HPDE6-E6E7 (cell line): ENCODE data around the gene DCAF8L2.
A peak's percentile ranks its signal among the peaks of the same experiment; 100 is the strongest.
"Not testable (repeated sequence)": the region's sequence is repeated elsewhere in the genome, so short reads cannot be mapped to it uniquely, and the experiment has no call there.

Experiments used
- DNase-seq: peaks from one replicate; pipeline ENCODE4 v3.0.0; 2011; ENCODE audit warnings: missing footprints; ENCODE audit errors: extremely low spot score

The DCAF8L2 gene

GRCh38 chrX:27590044-27590443 lies at the start of gene DCAF8L2:
TSS of gene DCAF8L2 (plus strand) at chrX:27590344. CDS start at chrX:27746896, 156,552 bp downstream.
- DNase-seq: no peak

- not testable (repeated sequence) for DNase-seq
These were observed 49.0 kb upstream of the DCAF8L2 start for GRCh38 chrX:27541161-27541560.

- no peak for DNase-seq
These were observed 41.5 kb upstream of the DCAF8L2 start for GRCh38 chrX:27548624-27549023.

GRCh38 chrX:27549688-27550087 lies 40.5 kb upstream of the DCAF8L2 start:
- no peak for DNase-seq

GRCh38 chrX:27555514-27555913 lies 34.6 kb upstream of the DCAF8L2 start:
- DNase-seq: peak; percentile 25

GRCh38 chrX:27565992-27566391 lies 24.2 kb upstream of the DCAF8L2 start:
- no peak for DNase-seq

GRCh38 chrX:27571164-27571563 lies 19.0 kb upstream of the DCAF8L2 start:
- DNase-seq: no peak

- peak; percentile 23 for DNase-seq
These were observed 14.6 kb upstream of the DCAF8L2 start for GRCh38 chrX:27575565-27575964.

GRCh38 chrX:27583976-27584375 lies 6.2 kb upstream of the DCAF8L2 start:
- DNase-seq: no peak

GRCh38 chrX:27591938-27592337 lies 1.8 kb downstream of the DCAF8L2 start:
- DNase-seq: no peak

- DNase-seq: no peak
These were observed 7.4 kb downstream of the DCAF8L2 start for GRCh38 chrX:27597508-27597907.

GRCh38 chrX:27598312-27598711 lies 8.2 kb downstream of the DCAF8L2 start:
- no peak for DNase-seq

GRCh38 chrX:27599928-27600327 lies 9.8 kb downstream of the DCAF8L2 start:
- peak; percentile 22 for DNase-seq

- no peak for DNase-seq
These were observed 10.5 kb downstream of the DCAF8L2 start for GRCh38 chrX:27600686-27601085.

- no peak for DNase-seq
These were observed 18.5 kb downstream of the DCAF8L2 start for GRCh38 chrX:27608671-27609070.

GRCh38 chrX:27619459-27619858 lies 29.3 kb downstream of the DCAF8L2 start:
- DNase-seq: no peak

- no peak for DNase-seq
These were observed 29.8 kb downstream of the DCAF8L2 start for GRCh38 chrX:27619975-27620374.

- no peak for DNase-seq
These were observed 32.7 kb downstream of the DCAF8L2 start for GRCh38 chrX:27622883-27623282.

- DNase-seq: no peak
These were observed 35.9 kb downstream of the DCAF8L2 start for GRCh38 chrX:27626066-27626465.

GRCh38 chrX:27633328-27633727 lies 43.2 kb downstream of the DCAF8L2 start:
- DNase-seq: no peak

- DNase-seq: no peak
These were observed 66.4 kb downstream of the DCAF8L2 start for GRCh38 chrX:27656581-27656980.

- no peak for DNase-seq
These were observed 70.7 kb downstream of the DCAF8L2 start for GRCh38 chrX:27660878-27661277.

- no peak for DNase-seq
These were observed 81.1 kb downstream of the DCAF8L2 start for GRCh38 chrX:27671234-27671633.

GRCh38 chrX:27674491-27674890 lies 84.3 kb downstream of the DCAF8L2 start:
- no peak for DNase-seq

- peak; percentile 41 for DNase-seq
These were observed 85.3 kb downstream of the DCAF8L2 start for GRCh38 chrX:27675493-27675892.
